HepG2 (cell line): ENCODE results near the gene TMEM258. TPM values are rescaled to one million over a fixed set of nuclear protein-coding genes. Genes with fewer than 3 reads are reported as not detected.

Experiments
- GMEB2 ChIP-seq: IDR thresholded peaks from 2 replicates; pipeline ENCODE4 v1.6.1; 2016; ENCODE audit warnings: missing biosample characterization, missing genetic modification reagents, low read depth
- POLR2AphosphoS5 ChIP-seq: IDR thresholded peaks from 2 replicates; pipeline ENCODE4 v1.6.1; 2012; ENCODE audit warnings: low read depth, low read length
- REL ChIP-seq: sonication (generic); formaldehyde crosslinking; conservative IDR thresholded peaks from 2 replicates; pipeline ENCODE4 v1.8.0; 2022; ENCODE audit warnings: mild to moderate bottlenecking, missing genetic modification reagents, moderate library complexity
- ZBTB40 ChIP-seq, 2 experiments: fragments of 450-650 bp in 1 of 2; sonication (generic) in 1 of 2; formaldehyde crosslinking in 1 of 2; IDR thresholded peaks; 2 replicates each; pipeline versions ENCODE4 v1.6.1 to v1.8.0; 2016 to 2022; ENCODE audit warnings: antibody characterized with exemption in 1 of 2, mild to moderate bottlenecking in 1 of 2, missing genetic modification reagents in 1 of 2
- ZFP41 ChIP-seq: sonication (generic); formaldehyde crosslinking; IDR thresholded peaks from 2 replicates; pipeline ENCODE4 v1.4.0; 2020; ENCODE audit warnings: mild to moderate bottlenecking, missing genetic modification reagents, borderline replicate concordance
- ZNF276 ChIP-seq: sonication (generic); formaldehyde crosslinking; IDR thresholded peaks from 2 replicates; pipeline ENCODE4 v1.4.0; 2020; ENCODE audit warnings: mild to moderate bottlenecking, low read depth, missing genetic modification reagents
- ZSCAN31 ChIP-seq: sonication (generic); formaldehyde crosslinking; IDR thresholded peaks from 2 replicates; pipeline ENCODE4 v1.5.0; 2020; ENCODE audit warnings: low read depth, mild to moderate bottlenecking, missing genetic modification reagents
- polyA plus RNA-seq, 8 experiments: library from polyadenylated mRNA; depleted of rRNA in 3 of 8; stranded (reverse) in 7 of 8; unstranded in 1 of 8; fragments of >200 nt; fragmentation: Illumina TruSeq in 4 of 8; extraction: Trizol in 4 of 8; gene quantifications; 2 replicates each; pipeline versions ENCODE4 v1.2.1 to v1.2.3, GENCODE V29; 2011 to 2016; ENCODE audit warnings: low read depth in 4 of 8, missing spikeins in 1 of 8, mixed read lengths in 1 of 8; ENCODE audit not compliant: insufficient read depth in 1 of 8
- total RNA-seq, 5 experiments: library from RNA; depleted of rRNA; stranded (reverse); fragments of >200 nt; fragmentation: Illumina TruSeq; extraction: Trizol; gene quantifications; 2 replicates each; pipeline ENCODE4 v1.2.3, GENCODE V29; 2016; ENCODE audit warnings: low read depth in 1 of 5

Gene TMEM258
- total and polyA plus RNA-seq, 2 of the 13 experiments (the other 11 are each of a cell fraction or from before 2014, with no cell fraction given), result 175 to 424 TPM

- TF ChIP-seq ZBTB40 (IDR thresholded peaks at IDR 0.05) (no peak), ZBTB40 (CRISPR knock-in tag; IDR thresholded peaks at IDR 0.05) (peak; percentile 3; the same call in 1 of the 2 replicates), ZNF276 (CRISPR knock-in tag) (0 out of 2 replicates have a peak, but pooled peaks have one; percentile 4), REL (CRISPR knock-in tag) (no peak), ZSCAN31 (CRISPR knock-in tag) (no peak), POLR2AphosphoS5 (no peak), ZFP41 (CRISPR knock-in tag) (no peak), GMEB2 (CRISPR knock-in tag) (no peak)
Observed at GRCh38 chr11:61793083-61793828, 857 bp upstream of the TMEM258 start (continued).
